ENCODE data around the gene INSC. TPM values are rescaled to one million over a fixed set of nuclear protein-coding genes. Genes with fewer than 3 reads are reported as not detected.
A peak's percentile ranks its signal among the peaks of the same experiment; 100 is the strongest.

INSC gene
- total and polyA plus RNA-seq, 9 donors = 0.10 to 0.38 (median 0.21) TPM; not detected in 3

DNA sequence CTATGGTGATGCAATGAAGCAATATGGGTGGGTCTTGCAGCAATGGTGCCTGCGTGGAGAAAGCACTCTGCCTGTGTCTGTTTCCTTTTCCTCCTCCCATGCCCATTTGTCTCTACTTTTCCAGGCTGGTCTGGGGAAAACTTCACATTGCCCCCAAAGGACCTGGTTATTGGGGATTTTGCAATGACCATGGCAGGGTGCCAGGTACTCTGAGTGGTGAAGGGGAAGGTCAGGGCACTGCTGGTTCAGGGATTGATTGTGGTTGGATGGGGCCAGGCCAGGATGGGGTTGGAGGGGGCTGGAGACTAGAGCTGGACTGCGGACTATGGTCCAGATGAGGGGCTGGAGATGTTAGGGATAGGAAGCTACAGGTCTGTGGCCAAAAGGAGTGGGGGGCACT is 92.1 kb downstream of the INSC start:
- TF ChIP-seq, protein P1, sequence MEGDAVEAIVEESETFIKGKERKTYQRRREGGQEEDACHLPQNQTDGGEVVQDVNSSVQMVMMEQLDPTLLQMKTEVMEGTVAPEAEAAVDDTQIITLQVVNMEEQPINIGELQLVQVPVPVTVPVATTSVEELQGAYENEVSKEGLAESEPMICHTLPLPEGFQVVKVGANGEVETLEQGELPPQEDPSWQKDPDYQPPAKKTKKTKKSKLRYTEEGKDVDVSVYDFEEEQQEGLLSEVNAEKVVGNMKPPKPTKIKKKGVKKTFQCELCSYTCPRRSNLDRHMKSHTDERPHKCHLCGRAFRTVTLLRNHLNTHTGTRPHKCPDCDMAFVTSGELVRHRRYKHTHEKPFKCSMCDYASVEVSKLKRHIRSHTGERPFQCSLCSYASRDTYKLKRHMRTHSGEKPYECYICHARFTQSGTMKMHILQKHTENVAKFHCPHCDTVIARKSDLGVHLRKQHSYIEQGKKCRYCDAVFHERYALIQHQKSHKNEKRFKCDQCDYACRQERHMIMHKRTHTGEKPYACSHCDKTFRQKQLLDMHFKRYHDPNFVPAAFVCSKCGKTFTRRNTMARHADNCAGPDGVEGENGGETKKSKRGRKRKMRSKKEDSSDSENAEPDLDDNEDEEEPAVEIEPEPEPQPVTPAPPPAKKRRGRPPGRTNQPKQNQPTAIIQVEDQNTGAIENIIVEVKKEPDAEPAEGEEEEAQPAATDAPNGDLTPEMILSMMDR (IDR thresholded peaks at IDR 0.05) = no peak
- no peak for TF ChIP-seq EP300 (IDR thresholded peaks at IDR 0.05)
- no peak for TF ChIP-seq POLR2A (IDR thresholded peaks at IDR 0.05)
- Histone ChIP-seq H3K27me3 (no peaks in the 10 kb centered on the region), H3K9me3 (no peaks in the 10 kb centered on the region), H3K4me3 (no peak overlapping the region), H3K4me1 (ENCODE audit: insufficient read depth) (no peaks in the 10 kb centered on the region), H3K36me3 (no peaks in the 10 kb centered on the region), H3K27ac (no peak overlapping the region)
- WGBS, 3 donors = 77 to 97% (median 78%) methylated on average over 2 of the region's 2 CpGs
- no peak for DNase-seq
- intact Hi-C loops (cut with DNase I) = loop anchor here in 1 of 4 donors (5.0 kb wide), 1 partner anchor 104 kb away; no protein-coding TSS in a partner anchor

GRCh38 chr11:15208378-15209222 is 93.9 kb downstream of the INSC start:
- Histone ChIP-seq H3K36me3 (no peaks in the 10 kb centered on the region), H3K9me3 (no peaks in the 10 kb centered on the region), H3K27me3 (no peaks in the 10 kb centered on the region), H3K4me3 (no peak overlapping the region), H3K27ac (no peak overlapping the region), H3K4me1 (ENCODE audit: insufficient read depth) (no peaks in the 10 kb centered on the region)
- 16 to 19% (median 19%) methylated on average over 10 of the region's 10 CpGs for WGBS, 3 donors
- DNase-seq = peak in 4 of 5 donors; percentile 20 to 51 (median 36)
- TF ChIP-seq, protein P1 (IDR thresholded peaks at IDR 0.05) = peak in 1 of 3 donors; percentile 23
- TF ChIP-seq EP300 (IDR thresholded peaks at IDR 0.05) = no peak
- intact Hi-C loops (cut with DNase I) = loop anchor here in 1 of 4 donors (5.0 kb wide), 1 partner anchor 106 kb away; no protein-coding TSS in a partner anchor

GRCh38 chr11:15212876-15213275 is 98.2 kb downstream of the INSC start:
- TF ChIP-seq, protein P1 (IDR thresholded peaks at IDR 0.05) = no peak
- intact Hi-C loops (cut with DNase I) = no loop called here

GRCh38 chr11:15213471-15214231 is 98.9 kb downstream of the INSC start:
- TF ChIP-seq, protein P1 (IDR thresholded peaks at IDR 0.05) = no peak
- no peak for TF ChIP-seq POLR2A (IDR thresholded peaks at IDR 0.05)
- TF ChIP-seq EP300 (IDR thresholded peaks at IDR 0.05) = no peak
- no peaks in the 10 kb centered on the region for H3K4me1 ChIP-seq (ENCODE audit: insufficient read depth)
- intact Hi-C loops (cut with DNase I) = no loop called here
- H3K4me3 ChIP-seq = no peak overlapping the region
- H3K27ac ChIP-seq = no peak overlapping the region
- no peak for DNase-seq
- no peaks in the 10 kb centered on the region for H3K27me3 ChIP-seq
- no peaks in the 10 kb centered on the region for H3K36me3 ChIP-seq
- 52 to 65% (median 63%) methylated on average over 3 of the region's 3 CpGs for WGBS, 3 donors
- no peaks in the 10 kb centered on the region for H3K9me3 ChIP-seq

More at GRCh38 chr11:15212876-15213275, 98.2 kb downstream of the INSC start:
- H3K4me3 ChIP-seq = no peak overlapping the region
- H3K36me3 ChIP-seq = no peaks in the 10 kb centered on the region
- WGBS, 3 donors = 86 to 92% (median 87%) methylated on average over 4 of the region's 4 CpGs
- DNase-seq = no peak
- H3K27ac ChIP-seq = no peak overlapping the region
- no peaks in the 10 kb centered on the region for H3K27me3 ChIP-seq
- no peaks in the 10 kb centered on the region for H3K9me3 ChIP-seq
- no peaks in the 10 kb centered on the region for H3K4me1 ChIP-seq (ENCODE audit: insufficient read depth)

Measured in ovary (tissue), 9 donors.